Mesenchymal stem cell (in vitro differentiated cells and primary cell): Measurements from ENCODE around the gene CAT.

Experiments used
- DNase-seq: peaks from one replicate; pipeline ENCODE4 v3.0.0-alpha.2; 2013
- H2AFZ ChIP-seq: one replicate; pipeline ENCODE4 v1.6.1; 2013; ENCODE audit warnings: low read depth, mild to moderate bottlenecking, control low read depth, inconsistent platforms, low read length, moderate library complexity
- H2AK5ac ChIP-seq: 2 replicates; pipeline ENCODE4 v1.6.1; 2013; ENCODE audit warnings: low read length, moderate library complexity, mild to moderate bottlenecking, inconsistent platforms; ENCODE audit not compliant: severe bottlenecking
- H2BK120ac ChIP-seq: one replicate; pipeline ENCODE4 v1.6.1; 2013; ENCODE audit warnings: low read depth, mild to moderate bottlenecking, inconsistent platforms, low read length, moderate library complexity
- H2BK12ac ChIP-seq, 2 experiments: one replicate each; pipeline ENCODE4 v1.6.1; 2013; ENCODE audit warnings: inconsistent platforms in 2 of 2, low read length in 2 of 2, mild to moderate bottlenecking in 2 of 2, moderate library complexity in 2 of 2, control low read depth in 1 of 2
- H2BK15ac ChIP-seq: one replicate; pipeline ENCODE4 v1.6.1; 2013; ENCODE audit warnings: mild to moderate bottlenecking, low read depth, inconsistent platforms; ENCODE audit not compliant: poor library complexity, severe bottlenecking
- H2BK5ac ChIP-seq: 2 replicates; pipeline ENCODE4 v1.6.1; 2013; ENCODE audit warnings: low read depth, mild to moderate bottlenecking, low read length, control low read depth, inconsistent platforms; ENCODE audit not compliant: poor library complexity, severe bottlenecking
- H3K14ac ChIP-seq, 2 experiments: one replicate each; pipeline ENCODE4 v1.6.1; 2013; ENCODE audit warnings: inconsistent platforms in 2 of 2, low read length in 2 of 2, control low read depth in 1 of 2, mild to moderate bottlenecking in 1 of 2, moderate library complexity in 1 of 2
- H3K18ac ChIP-seq, 2 experiments: one replicate each; pipeline ENCODE4 v1.6.1; 2013; ENCODE audit warnings: inconsistent platforms in 2 of 2, low read length in 2 of 2, control low read depth in 1 of 2, low read depth in 1 of 2, mild to moderate bottlenecking in 1 of 2
- H3K23ac ChIP-seq, 2 experiments: one replicate each; pipeline ENCODE4 v1.6.1; 2013; ENCODE audit warnings: inconsistent platforms in 2 of 2, low read length in 2 of 2, mild to moderate bottlenecking in 2 of 2, moderate library complexity in 2 of 2, control low read depth in 1 of 2
- H3K27ac ChIP-seq: 2 replicates; pipeline ENCODE4 v1.5.1; 2013; ENCODE audit warnings: mild to moderate bottlenecking, moderate library complexity, low read length, control low read depth, inconsistent platforms; ENCODE audit not compliant: poor library complexity, severe bottlenecking
- H3K27me3 ChIP-seq, 2 experiments: 2 replicates each; pipeline versions ENCODE4 v1.6.1 to v1.7.0; 2013; ENCODE audit warnings: low read length in 2 of 2, mild to moderate bottlenecking in 2 of 2, moderate library complexity in 2 of 2, control low read depth in 1 of 2, inconsistent platforms in 1 of 2; ENCODE audit not compliant: control insufficient read depth in 1 of 2, insufficient read depth in 1 of 2
- H3K36me3 ChIP-seq, 2 experiments: 2 replicates each; pipeline versions ENCODE4 v1.6.1 to v1.7.0; 2013; ENCODE audit warnings: low read length in 2 of 2, control low read depth in 1 of 2, inconsistent platforms in 1 of 2, low read depth in 1 of 2, mild to moderate bottlenecking in 1 of 2; ENCODE audit not compliant: insufficient read depth in 2 of 2, control insufficient read depth in 1 of 2
- H3K4ac ChIP-seq, 2 experiments: one replicate each; pipeline ENCODE4 v1.6.1; 2013; ENCODE audit warnings: inconsistent platforms in 2 of 2, low read length in 2 of 2, mild to moderate bottlenecking in 2 of 2, moderate library complexity in 2 of 2, control low read depth in 1 of 2, low read depth in 1 of 2
- H3K4me1 ChIP-seq: 2 replicates; pipeline ENCODE4 v1.6.1; 2013; ENCODE audit warnings: low read depth, low read length, control low read depth; ENCODE audit not compliant: control insufficient read depth, insufficient read depth
- H3K4me2 ChIP-seq: 2 replicates; pipeline ENCODE4 v1.6.1; 2013; ENCODE audit warnings: low read length, mild to moderate bottlenecking, inconsistent platforms; ENCODE audit not compliant: poor library complexity, severe bottlenecking
- H3K4me3 ChIP-seq, 2 experiments: 2 replicates each; pipeline versions ENCODE4 v1.5.1 to v1.7.0; 2013; ENCODE audit warnings: low read length in 2 of 2, mild to moderate bottlenecking in 2 of 2, control low read depth in 1 of 2, low read depth in 1 of 2; ENCODE audit not compliant: insufficient read depth in 1 of 2
- H3K79me1 ChIP-seq: replicated peaks from 2 replicates; pipeline ENCODE4 v1.6.1; 2013; ENCODE audit warnings: mild to moderate bottlenecking, control low read depth, low read length, inconsistent platforms; ENCODE audit not compliant: poor library complexity, severe bottlenecking
- H3K9ac ChIP-seq: 2 replicates; pipeline ENCODE4 v1.7.0; 2013; ENCODE audit warnings: mild to moderate bottlenecking, low read length, moderate library complexity
- H3K9me3 ChIP-seq: 2 replicates; pipeline ENCODE4 v1.7.0; 2013; ENCODE audit warnings: mild to moderate bottlenecking, low read length; ENCODE audit not compliant: control insufficient read depth
- H4K8ac ChIP-seq: one replicate; pipeline ENCODE4 v1.6.1; 2013; ENCODE audit warnings: inconsistent platforms, mild to moderate bottlenecking, low read length, moderate library complexity
- H4K91ac ChIP-seq: one replicate; pipeline ENCODE4 v1.6.1; 2013; ENCODE audit warnings: mild to moderate bottlenecking, low read length, inconsistent platforms
- WGBS: methylation state at CpG from one replicate; pipeline ENCODE4 v1.1.7; 2013; ENCODE audit warnings: mixed read lengths; 5-methylcytosine and 5-hydroxymethylcytosine counted together

CAT gene

GRCh38 chr11:34406413-34406812 is 32.3 kb upstream of the CAT start:
- Histone ChIP-seq H3K79me1 (no peaks in the 10 kb centered on the region), H3K9ac (no peak overlapping the region), H3K36me3 (no peaks in the 10 kb centered on the region), H3K23ac (no peak overlapping the region), H3K18ac (no peak overlapping the region), H3K4me3 (no peak overlapping the region), H3K9me3 (peaks cover 12% of the 10 kb centered on the region), H3K27ac (no peak overlapping the region), H3K4me1 (no peaks in the 10 kb centered on the region), H4K8ac (no peak overlapping the region), H2BK120ac (no peak overlapping the region), H2BK5ac (no peak overlapping the region), H2AFZ (no peak overlapping the region), H3K27me3 (peaks cover 0 to 5% of the 10 kb centered on the region in 2 experiments), H3K4me2 (no peak overlapping the region), H2BK12ac (no peak overlapping the region), H3K14ac (no peak overlapping the region), H2AK5ac (no peak overlapping the region), H4K91ac (no peak overlapping the region), H2BK15ac (no peak overlapping the region), H3K4ac (no peak overlapping the region)
- no peak for DNase-seq
- no CpG with 5 or more reads among the region's 3 CpGs for WGBS

GRCh38 chr11:34407121-34407813 is 31.5 kb upstream of the CAT start:
- DNase-seq, result no peak
- Histone ChIP-seq H3K23ac (no peak overlapping the region), H3K9ac (no peak overlapping the region), H3K79me1 (no peaks in the 10 kb centered on the region), H3K27ac (no peak overlapping the region), H3K4me3 (no peak overlapping the region), H2BK5ac (no peak overlapping the region), H4K91ac (no peak overlapping the region), H2BK12ac (no peak overlapping the region), H2AFZ (no peak overlapping the region), H3K4me2 (no peak overlapping the region), H3K4me1 (no peaks in the 10 kb centered on the region), H2BK120ac (no peak overlapping the region), H3K9me3 (peaks cover 20% of the 10 kb centered on the region), H2BK15ac (no peak overlapping the region), H3K18ac (no peak overlapping the region), H2AK5ac (no peak overlapping the region), H3K14ac (no peak overlapping the region), H4K8ac (no peak overlapping the region), H3K27me3 (peaks cover 0 to 5% of the 10 kb centered on the region in 2 experiments), H3K36me3 (no peaks in the 10 kb centered on the region), H3K4ac (no peak overlapping the region)
- no CpG with 5 or more reads among the region's 2 CpGs for WGBS

GRCh38 chr11:34408580-34409172 is 30.1 kb upstream of the CAT start:
- H2BK15ac ChIP-seq, result no peak overlapping the region
- no peak overlapping the region for H4K8ac ChIP-seq
- H2BK5ac ChIP-seq, result no peak overlapping the region
- no peak overlapping the region for H2BK120ac ChIP-seq
- no peak overlapping the region for H2BK12ac ChIP-seq
- H2AK5ac ChIP-seq, result no peak overlapping the region
- H3K14ac ChIP-seq, result no peak overlapping the region
- no peak for DNase-seq
- no peak overlapping the region for H2AFZ ChIP-seq
- H3K27ac ChIP-seq, result no peak overlapping the region
- no peak overlapping the region for H3K4ac ChIP-seq
- no peaks in the 10 kb centered on the region for H3K36me3 ChIP-seq
- no peak overlapping the region for H4K91ac ChIP-seq
- H3K79me1 ChIP-seq, result no peaks in the 10 kb centered on the region
- no peaks in the 10 kb centered on the region for H3K4me1 ChIP-seq
- no peak overlapping the region for H3K18ac ChIP-seq
- no peak overlapping the region for H3K23ac ChIP-seq
- H3K9ac ChIP-seq, result no peak overlapping the region
- 93% methylated on average over 2 of the region's 2 CpGs for WGBS
- H3K4me3 ChIP-seq, result no peak overlapping the region
- H3K4me2 ChIP-seq, result no peak overlapping the region
- H3K9me3 ChIP-seq, result peaks cover 33% of the 10 kb centered on the region
- peaks cover 0 to 5% of the 10 kb centered on the region in 2 experiments for H3K27me3 ChIP-seq

GRCh38 chr11:34411111-34411510 is 27.6 kb upstream of the CAT start:
- no peak overlapping the region for H3K9ac ChIP-seq
- no peak overlapping the region for H2BK5ac ChIP-seq
- no peak overlapping the region for H3K14ac ChIP-seq
- peaks cover 0 to 5% of the 10 kb centered on the region in 2 experiments for H3K27me3 ChIP-seq
- H4K8ac ChIP-seq, result no peak overlapping the region
- no peak overlapping the region for H3K23ac ChIP-seq
- H3K9me3 ChIP-seq, result peaks cover 47% of the 10 kb centered on the region
- H3K4ac ChIP-seq, result no peak overlapping the region
- H3K18ac ChIP-seq, result no peak overlapping the region
- no peak overlapping the region for H2BK120ac ChIP-seq
- H3K79me1 ChIP-seq, result no peaks in the 10 kb centered on the region
- H2AK5ac ChIP-seq, result no peak overlapping the region
- H3K4me3 ChIP-seq, result no peak overlapping the region
- H4K91ac ChIP-seq, result no peak overlapping the region
- WGBS, result no CpG with 5 or more reads among the region's 3 CpGs
- no peak overlapping the region for H2BK15ac ChIP-seq
- H3K4me2 ChIP-seq, result no peak overlapping the region
- no peak overlapping the region for H2BK12ac ChIP-seq
- no peak overlapping the region for H3K27ac ChIP-seq
- no peaks in the 10 kb centered on the region for H3K4me1 ChIP-seq
- no peak for DNase-seq
- no peaks in the 10 kb centered on the region for H3K36me3 ChIP-seq
- no peak overlapping the region for H2AFZ ChIP-seq
